RWPE2 (cell line): ENCODE results near the gene ZG16.
"Not testable (repeated sequence)": the region's sequence is repeated elsewhere in the genome, so short reads cannot be mapped to it uniquely, and the experiment has no call there.

Experiments used
- ATAC-seq: fragments of 200-7000 bp; cut with Tn5 transposase; 3 replicates; pipeline ENCODE4 v1.9.1; 2021; ENCODE audit warnings: low read depth
- DNase-seq: peaks from one replicate; pipeline ENCODE4 v3.0.0-alpha.2; 2020; ENCODE audit warnings: low spot score
- H3K27ac ChIP-seq: fragments of 450-650 bp; 2 replicates; pipeline ENCODE4 v1.5.1; 2017; ENCODE audit warnings: mild to moderate bottlenecking; ENCODE audit not compliant: poor library complexity, severe bottlenecking
- H3K27me3 ChIP-seq: fragments of 250-450 bp; sonication (Bioruptor Pico); 2 replicates; pipeline ENCODE4 v1.5.1; 2021; ENCODE audit warnings: mild to moderate bottlenecking, moderate library complexity; ENCODE audit not compliant: insufficient read depth, poor library complexity, severe bottlenecking
- H3K36me3 ChIP-seq: fragments of 250-450 bp; sonication (Bioruptor Pico); 2 replicates; pipeline ENCODE4 v1.5.1; 2020; ENCODE audit warnings: low read depth, mild to moderate bottlenecking, moderate library complexity
- H3K4me1 ChIP-seq: fragments of 250-450 bp; sonication (Bioruptor Pico); 2 replicates; pipeline ENCODE4 v1.5.1; 2021; ENCODE audit warnings: mild to moderate bottlenecking, moderate library complexity; ENCODE audit not compliant: insufficient read depth, poor library complexity, severe bottlenecking
- H3K4me3 ChIP-seq: fragments of 250-450 bp; sonication (Bioruptor Pico); 2 replicates; pipeline ENCODE4 v1.5.1; 2021; ENCODE audit warnings: mild to moderate bottlenecking, moderate library complexity; ENCODE audit not compliant: severe bottlenecking
- H3K9me3 ChIP-seq: fragments of 250-450 bp; sonication (Bioruptor Pico); 2 replicates; pipeline ENCODE4 v1.5.1; 2021; ENCODE audit warnings: mild to moderate bottlenecking, moderate library complexity; ENCODE audit not compliant: severe bottlenecking
- CTCF ChIP-seq: fragments of 450-650 bp; IDR thresholded peaks from one replicate; pipeline ENCODE4 v1.5.1; 2017; ENCODE audit warnings: mild to moderate bottlenecking, moderate library complexity; ENCODE audit not compliant: poor library complexity, severe bottlenecking

Gene ZG16

GRCh38 chr16:29745121-29745852, 32.8 kb upstream of the ZG16 start:
- DNase-seq (no peak), ATAC-seq (no peak)
- no peak overlapping the region for H3K27ac ChIP-seq
- H3K27me3 ChIP-seq: no peaks in the 10 kb centered on the region
- no peaks in the 10 kb centered on the region for H3K36me3 ChIP-seq
- H3K4me3 ChIP-seq: no peak overlapping the region
- H3K4me1 ChIP-seq: no peaks in the 10 kb centered on the region
- H3K9me3 ChIP-seq: no peaks in the 10 kb centered on the region
- no peak for TF ChIP-seq CTCF

- Histone ChIP-seq H3K36me3 (no peaks in the 10 kb centered on the region), H3K27ac (no peak within 1 kb of the TSS), H3K4me3 (no peak within 1 kb of the TSS), H3K9me3 (no peaks in the 10 kb centered on the region), H3K27me3 (no peaks in the 10 kb centered on the region), H3K4me1 (no peaks in the 10 kb centered on the region)
- no peak for ATAC-seq
- TF ChIP-seq CTCF: no peak
- no peak for DNase-seq
Observed at GRCh38 chr16:29745853-29746345, 32.2 kb upstream of the ZG16 start, which contains the start of gene C16orf54. C16orf54 (minus strand) TSS chr16:29745990; CDS start chr16:29744951, 1,039 bp downstream.

GRCh38 chr16:29746518-29746917, 31.5 kb upstream of the ZG16 start:
- H3K36me3 ChIP-seq, H3K27me3 ChIP-seq, H3K27ac ChIP-seq, ATAC-seq, H3K4me3 ChIP-seq, DNase-seq, H3K4me1 ChIP-seq, H3K9me3 ChIP-seq: not testable (repeated sequence)

- Histone ChIP-seq H3K4me3 (no peak overlapping the region), H3K27me3 (no peaks in the 10 kb centered on the region), H3K36me3 (no peaks in the 10 kb centered on the region), H3K27ac (no peak overlapping the region), H3K9me3 (no peaks in the 10 kb centered on the region), H3K4me1 (no peaks in the 10 kb centered on the region)
- ATAC-seq (no peak), DNase-seq (no peak)
- no peak for TF ChIP-seq CTCF
Observed at GRCh38 chr16:29747947-29748759, 29.9 kb upstream of the ZG16 start.

- not testable (repeated sequence) for H3K36me3 ChIP-seq, DNase-seq, H3K27ac ChIP-seq, H3K9me3 ChIP-seq, H3K4me1 ChIP-seq, H3K4me3 ChIP-seq, ATAC-seq, H3K27me3 ChIP-seq
Observed at GRCh38 chr16:29748760-29749149, 29.3 kb upstream of the ZG16 start.
